ENCODE measurements around the gene XRCC5. TPM values are rescaled to one million over a fixed set of nuclear protein-coding genes. Genes with fewer than 3 reads are reported as not detected.

The XRCC5 gene
- total RNA-seq, 8 experiments from 2014 or later: 203 to 388 (median 245) TPM

DNA sequence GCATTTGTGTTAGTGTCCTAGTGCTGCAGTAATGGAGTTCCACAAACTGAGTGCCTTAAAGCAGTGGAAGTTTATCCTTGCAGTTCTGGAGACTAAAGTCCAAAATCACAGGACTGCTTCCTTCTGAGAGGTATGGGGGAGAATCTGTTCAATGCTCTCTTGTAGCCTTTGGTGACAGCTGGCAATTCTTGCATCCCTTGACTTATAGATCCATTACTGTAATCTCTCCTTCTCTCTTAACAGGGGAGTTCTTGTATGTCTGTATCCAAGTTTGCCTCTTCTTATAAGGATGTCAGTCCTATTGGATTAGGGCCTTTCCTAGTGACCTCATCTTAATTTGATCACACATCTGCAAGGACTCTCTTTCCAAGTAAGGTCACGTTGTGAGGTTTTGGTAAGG, 69.9 kb downstream of the XRCC5 start:
- 80 to 100% methylated on average over 1 of the region's 1 CpG; no CpG with 5 or more reads in 8 of the 10 experiments for WGBS, 10 experiments
- ATAC-seq (replicated peaks in 6 of 8): no peak
- no peak overlapping the region for H3K27ac ChIP-seq
- no peak overlapping the region for H3K4me3 ChIP-seq
- H3K4me1 ChIP-seq (replicated peaks in 1 of 2): peaks cover 0 to 9% of the 10 kb centered on the region in 2 donors
- in situ Hi-C loops (cut with MboI; ENCODE audit: low pct_unique_long_range_greater_than_20kb in 2 of 9, low sequenced_read_pairs in 9 of 9, unreplicated experiment in 9 of 9): no loop called here

DNA sequence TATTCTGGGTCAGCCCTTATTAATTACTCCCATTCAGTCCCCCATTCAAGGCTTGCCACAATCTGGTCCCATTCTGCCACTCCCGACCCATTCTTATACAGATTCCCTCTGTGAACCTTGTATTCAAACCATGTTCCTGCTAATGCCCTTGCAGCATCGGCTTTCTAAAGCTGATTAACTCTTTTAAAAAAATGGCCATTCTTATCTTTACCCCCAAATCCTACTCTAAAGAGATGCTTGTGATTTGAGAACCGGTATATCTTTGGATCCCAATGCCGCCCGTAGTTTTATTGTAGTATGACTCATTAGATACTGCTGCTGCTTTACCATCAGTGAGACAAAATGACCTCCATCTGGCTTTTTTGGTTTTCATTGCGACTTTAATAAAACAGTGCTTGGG, 72.2 kb downstream of the XRCC5 start:
- no peak overlapping the region for H3K4me3 ChIP-seq
- WGBS, 10 experiments: 19 to 87% (median 63%) methylated on average over 2 to 6 of the region's 6 CpGs; no CpG with 5 or more reads in 1 of the 10 experiments
- ATAC-seq (replicated peaks in 6 of 8): peak in 1 of 8 experiments; percentile 24
- no peak overlapping the region for H3K27ac ChIP-seq
- peaks cover 0 to 9% of the 10 kb centered on the region in 2 donors for H3K4me1 ChIP-seq (replicated peaks in 1 of 2)
- in situ Hi-C loops (cut with MboI; ENCODE audit: low pct_unique_long_range_greater_than_20kb in 2 of 9, low sequenced_read_pairs in 9 of 9, unreplicated experiment in 9 of 9): no loop called here

- 44 to 100% (median 69%) methylated on average over 1 to 2 of the region's 2 CpGs; no CpG with 5 or more reads in 1 of the 10 experiments for WGBS, 10 experiments
- Histone ChIP-seq H3K4me3 (no peak overlapping the region), H3K27ac (no peak overlapping the region), H3K4me1 (replicated peaks in 1 of 2) (peaks cover 0 to 9% of the 10 kb centered on the region in 2 donors)
- no peak for ATAC-seq (replicated peaks in 6 of 8)
- in situ Hi-C loops (cut with MboI; ENCODE audit: low pct_unique_long_range_greater_than_20kb in 2 of 9, low sequenced_read_pairs in 9 of 9, unreplicated experiment in 9 of 9): no loop called here
These were observed 72.9 kb downstream of the XRCC5 start for GRCh38 chr2:216181953-216182461.

DNA sequence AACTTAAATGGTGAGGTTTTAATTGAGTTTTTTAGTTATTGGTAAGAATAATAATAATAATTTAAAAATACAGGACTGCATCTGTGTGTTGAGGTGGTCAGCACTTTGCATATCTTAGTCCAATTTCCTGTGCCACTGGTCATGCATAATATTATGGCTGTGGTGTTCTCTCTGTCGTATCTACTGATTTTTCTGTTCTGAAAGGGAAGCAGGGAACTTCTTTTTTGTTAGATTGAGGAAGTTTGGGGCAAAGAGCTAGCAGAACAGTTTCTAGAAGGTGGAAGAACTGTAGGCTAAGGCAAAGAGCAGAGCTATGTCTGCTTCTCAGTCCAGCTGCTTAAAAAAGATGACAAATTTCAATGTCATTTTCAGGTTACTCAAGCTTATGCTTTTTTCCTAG, 74.3 kb downstream of the XRCC5 start:
- WGBS, 10 experiments: 38 to 83% (median 64%) methylated on average over 1 of the region's 1 CpG; no CpG with 5 or more reads in 2 of the 10 experiments
- Histone ChIP-seq H3K4me3 (no peak overlapping the region), H3K27ac (no peak overlapping the region), H3K4me1 (replicated peaks in 1 of 2) (peaks cover 0 to 9% of the 10 kb centered on the region in 2 donors)
- no peak for ATAC-seq (replicated peaks in 6 of 8)
- in situ Hi-C loops (cut with MboI; ENCODE audit: low pct_unique_long_range_greater_than_20kb in 2 of 9, low sequenced_read_pairs in 9 of 9, unreplicated experiment in 9 of 9): no loop called here

DNA sequence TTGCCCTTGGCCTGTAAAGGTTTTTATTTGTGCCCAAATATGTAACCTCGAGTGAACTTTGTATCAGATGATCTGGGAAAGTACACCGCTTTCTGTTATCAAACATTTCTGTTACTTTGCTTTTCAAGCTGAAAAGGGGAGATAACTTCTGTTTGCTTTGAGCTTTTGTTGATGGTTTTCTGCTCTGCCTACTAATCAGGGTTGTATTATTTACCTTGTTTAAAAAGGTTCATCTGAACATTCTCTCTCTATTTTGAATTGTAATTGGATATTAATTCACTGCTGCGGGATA, 79.4 kb downstream of the XRCC5 start:
- 0 to 100% (median 83%) methylated on average over 1 to 3 of the region's 3 CpGs for WGBS, 10 experiments
- Histone ChIP-seq H3K4me3 (no peak overlapping the region), H3K27ac (no peak overlapping the region), H3K4me1 (replicated peaks in 1 of 2) (peaks cover 0 to 1% of the 10 kb centered on the region in 2 donors)
- no peak for ATAC-seq (replicated peaks in 6 of 8)
- in situ Hi-C loops (cut with MboI; ENCODE audit: low pct_unique_long_range_greater_than_20kb in 2 of 9, low sequenced_read_pairs in 9 of 9, unreplicated experiment in 9 of 9): no loop called here

DNA sequence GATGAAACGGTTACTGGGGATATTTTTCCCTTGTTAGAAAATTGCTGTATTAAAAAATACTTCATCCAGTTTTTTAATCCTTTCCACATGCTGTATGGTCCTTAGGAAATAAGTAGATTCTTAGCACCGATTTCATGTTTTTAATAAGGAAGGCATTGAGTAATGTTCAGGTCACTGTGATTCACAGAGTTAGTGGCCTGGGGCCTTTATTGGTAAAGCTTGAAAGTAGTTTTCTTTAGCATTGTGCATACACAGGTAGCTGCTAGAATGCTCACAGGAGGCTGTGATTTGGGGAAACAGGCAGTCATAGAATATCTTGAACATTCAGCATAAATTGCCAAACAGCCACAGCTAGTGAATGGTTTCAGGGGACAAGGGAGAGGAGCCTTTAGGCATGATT, 79.8 kb downstream of the XRCC5 start:
- H3K4me3 ChIP-seq: no peak overlapping the region
- WGBS, 10 experiments: 0 to 100% (median 92%) methylated on average over 1 to 2 of the region's 2 CpGs; no CpG with 5 or more reads in 1 of the 10 experiments

DNA sequence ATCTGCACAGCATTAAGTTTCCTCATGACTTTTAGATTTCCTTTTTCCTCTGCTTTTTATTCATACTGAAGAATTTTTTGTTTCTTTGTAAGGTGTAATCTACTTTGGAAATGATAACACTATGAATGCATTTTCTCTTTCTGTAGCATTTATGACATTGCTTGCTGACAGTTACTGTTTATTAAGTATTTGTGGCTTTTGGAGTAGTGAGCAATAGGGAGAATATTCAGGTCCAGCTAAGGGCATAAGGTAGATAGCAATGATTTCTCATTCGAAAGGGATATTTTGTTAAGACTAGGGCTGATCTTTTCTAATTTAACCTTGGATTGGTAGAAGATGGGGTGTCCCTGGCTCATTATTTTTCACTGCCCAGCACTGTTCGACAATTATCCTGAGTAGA, 80.3 kb downstream of the XRCC5 start:
- H3K4me3 ChIP-seq: no peak overlapping the region
- in situ Hi-C loops (cut with MboI; ENCODE audit: low pct_unique_long_range_greater_than_20kb in 2 of 9, low sequenced_read_pairs in 9 of 9, unreplicated experiment in 9 of 9): no loop called here
- no peak for ATAC-seq (replicated peaks in 6 of 8)
- H3K4me1 ChIP-seq (replicated peaks in 1 of 2): no peaks in the 10 kb centered on the region
- 17 to 100% (median 90%) methylated on average over 1 to 2 of the region's 2 CpGs; no CpG with 5 or more reads in 1 of the 10 experiments for WGBS, 10 experiments
- no peak overlapping the region for H3K27ac ChIP-seq

More for the DNA sequence above, 79.8 kb downstream of the XRCC5 start:
- H3K4me1 ChIP-seq (replicated peaks in 1 of 2): no peaks in the 10 kb centered on the region
- H3K27ac ChIP-seq: no peak overlapping the region
- in situ Hi-C loops (cut with MboI; ENCODE audit: low pct_unique_long_range_greater_than_20kb in 2 of 9, low sequenced_read_pairs in 9 of 9, unreplicated experiment in 9 of 9): no loop called here
- peak in 3 of 8 experiments; percentile 17 to 60 (median 20) for ATAC-seq (replicated peaks in 6 of 8)

DNA sequence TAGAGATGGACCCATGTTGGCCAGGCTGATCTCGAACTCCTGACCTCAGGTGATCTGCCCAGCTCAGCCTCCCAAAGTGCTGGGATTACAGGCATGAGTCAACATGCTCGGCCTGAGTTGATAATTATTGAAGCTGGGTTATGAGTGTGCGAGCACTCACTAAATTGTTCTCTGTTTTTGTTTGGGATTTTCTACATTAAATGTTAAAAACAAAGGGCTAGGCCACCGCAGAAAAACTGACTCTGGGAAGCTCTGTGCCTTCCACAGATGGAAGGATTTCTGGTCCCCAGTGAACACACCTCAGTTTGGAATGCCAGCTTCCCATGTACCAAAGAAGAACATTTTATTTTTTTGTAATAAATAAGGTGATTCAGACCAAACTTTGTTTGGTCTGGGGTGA, 83.0 kb downstream of the XRCC5 start:
- H3K27ac ChIP-seq: no peak overlapping the region
- H3K4me3 ChIP-seq: no peak overlapping the region
- ATAC-seq (replicated peaks in 6 of 8): no peak
- WGBS, 10 experiments: 65 to 100% (median 82%) methylated on average over 1 to 4 of the region's 4 CpGs; no CpG with 5 or more reads in 3 of the 10 experiments
- H3K4me1 ChIP-seq (replicated peaks in 1 of 2): no peaks in the 10 kb centered on the region
- in situ Hi-C loops (cut with MboI; ENCODE audit: low pct_unique_long_range_greater_than_20kb in 2 of 9, low sequenced_read_pairs in 9 of 9, unreplicated experiment in 9 of 9): no loop called here

DNA sequence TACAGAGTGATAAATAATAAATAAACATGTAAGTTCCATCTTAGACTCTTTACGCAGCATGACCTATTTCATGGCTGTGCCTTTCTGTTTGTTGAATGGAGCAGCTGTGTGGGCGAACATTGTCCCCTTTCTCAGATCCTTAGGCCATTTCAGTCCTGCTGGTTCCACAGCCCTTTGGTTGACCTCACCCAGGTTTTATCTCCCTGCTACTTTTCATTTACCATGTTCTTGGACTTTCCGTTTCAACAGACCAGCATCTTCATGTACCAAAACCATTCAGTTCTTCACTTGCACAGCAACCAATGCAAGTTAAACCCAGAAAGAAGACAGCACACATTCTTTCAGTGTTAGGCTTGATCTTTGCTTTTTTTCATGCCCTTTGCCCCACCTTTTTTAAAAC, 83.8 kb downstream of the XRCC5 start:
- in situ Hi-C loops (cut with MboI; ENCODE audit: low pct_unique_long_range_greater_than_20kb in 2 of 9, low sequenced_read_pairs in 9 of 9, unreplicated experiment in 9 of 9): no loop called here
- no peak for ATAC-seq (replicated peaks in 6 of 8)
- Histone ChIP-seq H3K27ac (no peak overlapping the region), H3K4me3 (no peak overlapping the region), H3K4me1 (replicated peaks in 1 of 2) (no peaks in the 10 kb centered on the region)
- 90 to 100% (median 100%) methylated on average over 1 to 3 of the region's 3 CpGs; no CpG with 5 or more reads in 1 of the 10 experiments for WGBS, 10 experiments

DNA sequence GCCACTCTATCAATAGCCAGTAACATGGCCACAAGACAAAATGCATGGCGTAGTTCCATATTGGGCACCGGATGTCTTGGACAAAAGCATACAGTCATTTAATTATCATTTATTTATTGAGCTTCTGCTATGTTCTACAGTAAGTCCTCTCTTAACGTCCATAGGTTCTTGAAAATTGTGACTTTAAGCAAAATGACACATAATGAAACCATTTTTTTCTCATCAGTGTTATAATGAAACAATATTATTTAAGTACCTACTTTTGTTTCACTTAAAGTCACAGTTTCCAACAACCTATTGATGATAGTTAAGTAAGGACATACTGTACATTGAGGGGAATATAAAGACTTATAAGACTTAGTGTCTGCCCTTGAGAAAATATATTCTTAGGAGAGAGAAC, 84.9 kb downstream of the XRCC5 start:
- in situ Hi-C loops (cut with MboI; ENCODE audit: low pct_unique_long_range_greater_than_20kb in 2 of 9, low sequenced_read_pairs in 9 of 9, unreplicated experiment in 9 of 9): no loop called here
- no peak for ATAC-seq (replicated peaks in 6 of 8)
- Histone ChIP-seq H3K4me3 (no peak overlapping the region), H3K4me1 (replicated peaks in 1 of 2) (no peaks in the 10 kb centered on the region), H3K27ac (no peak overlapping the region)
- WGBS, 10 experiments: 72 to 100% (median 94%) methylated on average over 1 to 3 of the region's 3 CpGs

DNA sequence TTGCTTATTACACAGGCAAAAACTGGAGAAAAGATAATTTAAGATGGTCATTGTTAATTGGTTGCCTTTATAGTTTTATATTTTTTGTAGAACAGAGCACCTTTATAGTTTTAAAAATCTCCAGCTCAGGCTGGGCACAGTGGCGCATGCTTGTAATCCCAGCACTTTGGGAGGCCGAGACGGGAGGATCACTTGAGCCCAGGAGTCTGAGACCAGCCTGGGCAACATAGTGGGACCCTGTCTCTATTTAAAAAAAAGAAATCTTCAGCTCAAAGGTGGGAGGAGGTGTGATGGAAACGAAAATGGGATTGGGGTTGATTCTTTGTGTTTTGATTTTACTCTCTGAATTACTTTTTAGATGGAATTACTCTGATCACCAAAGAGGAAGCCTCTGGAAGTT, 85.4 kb downstream of the XRCC5 start:
- in situ Hi-C loops (cut with MboI; ENCODE audit: low pct_unique_long_range_greater_than_20kb in 2 of 9, low sequenced_read_pairs in 9 of 9, unreplicated experiment in 9 of 9): no loop called here
- H3K4me3 ChIP-seq: no peak overlapping the region
- no peak overlapping the region for H3K27ac ChIP-seq
- H3K4me1 ChIP-seq (replicated peaks in 1 of 2): no peaks in the 10 kb centered on the region
- WGBS, 10 experiments: 51 to 100% (median 94%) methylated on average over 1 to 4 of the region's 4 CpGs; no CpG with 5 or more reads in 1 of the 10 experiments
- ATAC-seq (replicated peaks in 6 of 8): no peak

DNA sequence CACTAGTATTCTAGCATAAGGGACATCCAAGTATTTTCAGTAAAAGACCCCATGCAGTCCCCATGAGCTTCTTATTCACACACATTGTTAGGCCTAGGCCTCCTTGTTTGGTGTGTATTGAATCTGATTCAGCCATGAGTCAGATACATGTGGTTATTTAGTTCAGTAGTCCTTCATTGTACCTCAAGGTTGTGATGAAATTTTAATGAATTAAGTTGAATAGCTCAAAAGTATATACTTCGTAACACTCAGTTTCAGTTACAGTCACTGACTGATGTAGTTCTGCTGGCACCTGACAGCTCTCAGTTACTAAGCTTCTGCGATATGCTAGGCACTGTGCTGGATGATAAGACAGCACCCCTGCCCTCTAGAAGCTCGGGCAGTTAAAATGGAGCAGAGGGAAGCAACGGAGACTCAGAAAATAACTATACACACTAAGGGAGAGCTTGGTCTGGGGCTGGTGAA, 86.4 kb downstream of the XRCC5 start:
- 0 to 100% (median 89%) methylated on average over 1 to 4 of the region's 4 CpGs; no CpG with 5 or more reads in 3 of the 10 experiments for WGBS, 10 experiments
- peak in 5 of 8 experiments; percentile 45 to 93 (median 55) for ATAC-seq (replicated peaks in 6 of 8)
- Histone ChIP-seq H3K27ac (no peak overlapping the region), H3K4me3 (no peak overlapping the region), H3K4me1 (replicated peaks in 1 of 2) (no peaks in the 10 kb centered on the region)
- in situ Hi-C loops (cut with MboI; ENCODE audit: low pct_unique_long_range_greater_than_20kb in 2 of 9, low sequenced_read_pairs in 9 of 9, unreplicated experiment in 9 of 9): no loop called here

- ATAC-seq (replicated peaks in 6 of 8): peak in 1 of 8 experiments; percentile 16
- Histone ChIP-seq H3K27ac (no peak overlapping the region), H3K4me3 (no peak overlapping the region), H3K4me1 (replicated peaks in 1 of 2) (no peaks in the 10 kb centered on the region)
- in situ Hi-C loops (cut with MboI; ENCODE audit: low pct_unique_long_range_greater_than_20kb in 2 of 9, low sequenced_read_pairs in 9 of 9, unreplicated experiment in 9 of 9): no loop called here
- WGBS, 10 experiments: 50 to 100% (median 93%) methylated on average over 1 to 3 of the region's 3 CpGs; no CpG with 5 or more reads in 1 of the 10 experiments
These were observed 92.7 kb downstream of the XRCC5 start for GRCh38 chr2:216201692-216202306.
